K562 (cell line): Measurements from ENCODE around the gene ARID4B. TPM values are rescaled to one million over a fixed set of nuclear protein-coding genes. Genes with fewer than 3 reads are reported as not detected.

Experiments
- BMI1 ChIP-seq: fragments of 150-350 bp; IDR thresholded peaks from 2 replicates; pipeline ENCODE4 v1.6.1; 2014; ENCODE audit warnings: low read length
- C11orf30 ChIP-seq: fragments of 450-650 bp; IDR thresholded peaks from 2 replicates; pipeline ENCODE4 v1.6.1; 2016; ENCODE audit warnings: low read depth, mild to moderate bottlenecking
- CBX5 ChIP-seq: IDR thresholded peaks from 2 replicates; pipeline ENCODE4 v1.6.1; 2014; ENCODE audit warnings: low read depth, borderline replicate concordance
- CREB5 ChIP-seq: fragments of 250-450 bp; sonication (Bioruptor Pico); IDR thresholded peaks from 2 replicates; pipeline ENCODE4 v1.5.0; 2020; ENCODE audit warnings: mild to moderate bottlenecking
- CTCF ChIP-seq, 3 experiments: IDR thresholded peaks in 2 of 3; conservative IDR thresholded peaks in 1 of 3; 2 replicates each; pipeline ENCODE4 v1.5.1; 2011 to 2012; ENCODE audit warnings: low read length in 3 of 3, mild to moderate bottlenecking in 3 of 3, control low read depth in 2 of 3, improper control_type of control experiment in 1 of 3, inconsistent platforms in 1 of 3, low read depth in 1 of 3, mixed read lengths in 1 of 3, moderate library complexity in 1 of 3; ENCODE audit not compliant: insufficient read depth in 2 of 3
- DEAF1 ChIP-seq: fragments of 450-650 bp; formaldehyde crosslinking; IDR thresholded peaks from 2 replicates; pipeline ENCODE4 v1.4.0; 2020; ENCODE audit warnings: mild to moderate bottlenecking, moderate library complexity
- HDGF ChIP-seq: fragments of 450-650 bp; IDR thresholded peaks from 2 replicates; pipeline ENCODE4 v1.6.1; 2016
- HNRNPK ChIP-seq: fragments of 200-400 bp; formaldehyde crosslinking; IDR thresholded peaks from one replicate; pipeline ENCODE4 v1.6.1; 2018; ENCODE audit warnings: mild to moderate bottlenecking, low read depth, low read length; ENCODE audit not compliant: poor library complexity, severe bottlenecking
- JUNB ChIP-seq: fragments of 450-650 bp; formaldehyde crosslinking; conservative IDR thresholded peaks from 2 replicates; pipeline ENCODE4 v1.4.0; 2020; ENCODE audit warnings: mild to moderate bottlenecking
- KAT7 ChIP-seq: sonication (generic); formaldehyde crosslinking; IDR thresholded peaks from 2 replicates; pipeline ENCODE4 v1.8.0; 2022; ENCODE audit warnings: missing genetic modification reagents, mild to moderate bottlenecking, borderline replicate concordance
- MCM2 ChIP-seq: fragments of 450-650 bp; IDR thresholded peaks from 2 replicates; pipeline ENCODE4 v1.6.1; 2017; ENCODE audit warnings: low read depth, mild to moderate bottlenecking
- MTF1 ChIP-seq: fragments of 250-450 bp; sonication (Bioruptor Pico); IDR thresholded peaks from 2 replicates; pipeline ENCODE4 v1.9.0; 2021; ENCODE audit warnings: moderate library complexity, mild to moderate bottlenecking, inconsistent platforms, borderline replicate concordance
- MYBL2 ChIP-seq, 2 experiments: fragments of 450-650 bp in 1 of 2; sonication (generic) in 1 of 2; formaldehyde crosslinking in 1 of 2; IDR thresholded peaks; 2 replicates each; pipeline versions ENCODE4 v1.6.1 to v1.8.1; 2017 to 2022; ENCODE audit warnings: borderline replicate concordance in 1 of 2, inconsistent platforms in 1 of 2, low read depth in 1 of 2, mild to moderate bottlenecking in 1 of 2, missing genetic modification reagents in 1 of 2, moderate library complexity in 1 of 2
- NFATC3 ChIP-seq: fragments of 450-650 bp; IDR thresholded peaks from 2 replicates; pipeline ENCODE4 v1.6.1; 2017; ENCODE audit warnings: mild to moderate bottlenecking
- POLR2G ChIP-seq: fragments of 200-400 bp; formaldehyde crosslinking; IDR thresholded peaks from 2 replicates; pipeline ENCODE4 v1.6.1; 2017; ENCODE audit warnings: low read depth, mild to moderate bottlenecking, antibody characterized with exemption, low read length, moderate library complexity
- SREBF1 ChIP-seq: fragments of 150-350 bp; IDR thresholded peaks from 2 replicates; pipeline ENCODE4 v1.6.1; 2014; ENCODE audit warnings: antibody characterized with exemption, low read depth, low read length, borderline replicate concordance
- TCF15 ChIP-seq: fragments of 250-450 bp; sonication (Bioruptor Pico); IDR thresholded peaks from 2 replicates; pipeline ENCODE4 v1.8.0; 2022; ENCODE audit warnings: moderate library complexity, mild to moderate bottlenecking, inconsistent platforms
- TOE1 ChIP-seq, 2 experiments: fragments of 450-650 bp in 1 of 2; sonication (generic) in 1 of 2; formaldehyde crosslinking in 1 of 2; IDR thresholded peaks; 2 replicates each; pipeline versions ENCODE4 v1.7.1 to v1.8.0; 2016 to 2022; ENCODE audit warnings: borderline replicate concordance in 2 of 2, mild to moderate bottlenecking in 2 of 2, antibody characterized with exemption in 1 of 2, inconsistent platforms in 1 of 2, low read depth in 1 of 2, missing genetic modification reagents in 1 of 2, moderate library complexity in 1 of 2
- ZNF143 ChIP-seq: sonication (generic); formaldehyde crosslinking; IDR thresholded peaks from 2 replicates; pipeline ENCODE4 v1.9.0; 2022; ENCODE audit warnings: mild to moderate bottlenecking, missing genetic modification reagents
- ZNF589 ChIP-seq: fragments of 200-800 bp; sonication (Bioruptor generic); IDR thresholded peaks from 2 replicates; pipeline ENCODE4 v1.6.1; 2016; ENCODE audit warnings: low read depth, missing genetic modification characterization, missing compliant biosample characterization
- ZNF785 ChIP-seq: fragments of 250-450 bp; sonication (Bioruptor Pico); IDR thresholded peaks from 2 replicates; pipeline ENCODE4 v1.4.0; 2020; ENCODE audit warnings: mild to moderate bottlenecking
- ZNF830 ChIP-seq: fragments of 250-450 bp; sonication (Bioruptor Pico); IDR thresholded peaks from 2 replicates; pipeline ENCODE4 v1.5.0; 2021; ENCODE audit warnings: mild to moderate bottlenecking
- polyA plus RNA-seq, 8 experiments: library from polyadenylated mRNA; depleted of rRNA in 4 of 8; stranded (reverse) in 5 of 8; unstranded in 3 of 8; fragments of >200 nt; fragmentation: Nextera tagmentation in 2 of 8; fragmentation: Illumina TruSeq in 1 of 8; extraction: Ambion mirVana in 2 of 8; extraction: Trizol in 1 of 8; gene quantifications; 2 replicates each; pipeline versions ENCODE4 v1.2.1 to v1.2.3, GENCODE V29; 2011 to 2014; ENCODE audit warnings: inconsistent platforms in 1 of 8, missing spikeins in 1 of 8
- total RNA-seq, 7 experiments: library from RNA; depleted of rRNA in 6 of 7; stranded (reverse); fragments of >200 nt in 6 of 7; fragmentation: Illumina TruSeq in 2 of 7; extraction: Trizol in 2 of 7; gene quantifications; 2 replicates each; pipeline versions ENCODE4 v1.2.1 to v1.2.3, GENCODE V29; 2011 to 2021; ENCODE audit warnings: low replicate concordance in 1 of 7

Gene ARID4B
- total and polyA plus RNA-seq, 9 of the 15 experiments (the other 6 are each of a cell fraction or from before 2014, with no cell fraction given) = 8.4 to 38.9 (median 18.5) TPM

GRCh38 chr1:235128456-235129328 lies 199.3 kb downstream of the ARID4B start, which contains the start of gene TOMM20 (continued):
- TF ChIP-seq CTCF (IDR thresholded peaks at IDR 0.05 in 2 of 3, conservative IDR thresholded peaks at IDR 0.05 in 1 of 3; ENCODE audit: insufficient read depth in 2 of 3, low read depth in 1 of 3, low read length in 3 of 3) (0 out of 6 replicates have a peak, but pooled peaks of 1 of the 3 experiments have one; percentile 12), ZNF589 (CRISPR knock-in tag) (0 out of 2 replicates have a peak, but pooled peaks have one; percentile 63), ZNF143 (CRISPR knock-in tag) (no peak), HDGF (no peak), HNRNPK (no peak), SREBF1 (no peak; the same call in 1 of the 2 replicates), CREB5 (CRISPR knock-in tag) (no peak), MTF1 (CRISPR knock-in tag) (no peak), TCF15 (no peak), DEAF1 (CRISPR knock-in tag) (no peak; the same call in 1 of the 2 replicates), C11orf30 (peak; percentile 63), NFATC3 (no peak; the same call in 1 of the 2 replicates), CBX5 (no peak), ZNF785 (CRISPR knock-in tag) (no peak), KAT7 (no peak; the same call in none of the 2 replicates), ZNF830 (no peak), JUNB (no peak), MYBL2 (IDR thresholded peaks at IDR 0.05; ENCODE audit: low read depth) (peak; percentile 73), MYBL2 (CRISPR knock-in tag; IDR thresholded peaks at IDR 0.05; ENCODE audit: borderline replicate concordance) (no peak), TOE1 (IDR thresholded peaks at IDR 0.05; ENCODE audit: borderline replicate concordance) (peak; percentile 98), TOE1 (CRISPR knock-in tag; IDR thresholded peaks at IDR 0.05; ENCODE audit: borderline replicate concordance, low read depth) (peak; percentile 84), POLR2G (peak; percentile 99), MCM2 (no peak), BMI1 (no peak)
